Fibroblast of skin of scalp (primary cell): ENCODE results near the gene ANXA1.

Experiments used
- DNase-seq: peaks from one replicate; pipeline ENCODE4 v3.0.0-alpha.2; 2013

The ANXA1 gene

DNA sequence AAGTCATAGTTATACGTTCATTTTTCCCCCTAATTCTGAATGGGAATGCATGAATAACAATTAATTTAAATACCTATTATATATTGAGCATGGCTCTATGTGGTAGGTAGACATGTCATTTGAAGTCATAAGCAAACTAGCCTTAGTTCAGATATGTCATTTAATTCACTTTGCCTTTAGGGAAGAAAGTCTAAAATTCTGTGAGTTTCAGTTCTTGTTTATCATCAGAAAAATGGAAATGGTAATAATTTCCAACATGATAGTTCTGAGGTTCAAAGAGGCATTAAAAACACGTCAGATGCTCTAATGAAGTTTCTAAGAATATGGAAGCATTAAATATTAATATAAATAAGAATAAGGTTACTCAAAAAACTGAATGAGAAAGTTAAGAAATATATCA is 13.1 kb upstream of the ANXA1 start:
- DNase-seq: no peak

DNA sequence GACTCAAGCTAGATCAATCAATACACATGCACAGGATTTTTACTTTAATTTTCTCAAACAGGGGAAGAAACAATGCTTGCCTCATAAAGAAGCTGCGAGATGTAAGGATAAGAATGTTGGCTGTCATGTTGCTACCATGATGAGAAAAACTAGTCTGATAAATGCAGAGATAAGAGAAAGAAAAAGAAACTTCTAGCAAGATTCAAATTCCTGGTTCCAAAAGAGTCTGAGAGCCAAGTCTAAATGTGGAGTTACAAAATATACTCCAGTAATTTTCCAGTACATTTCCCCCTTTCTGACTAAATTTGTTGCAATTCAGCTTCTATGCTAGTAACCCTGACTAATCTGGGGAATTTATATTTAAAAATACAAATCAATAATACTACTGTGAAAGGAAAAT is 10.4 kb upstream of the ANXA1 start:
- DNase-seq: no peak

DNA sequence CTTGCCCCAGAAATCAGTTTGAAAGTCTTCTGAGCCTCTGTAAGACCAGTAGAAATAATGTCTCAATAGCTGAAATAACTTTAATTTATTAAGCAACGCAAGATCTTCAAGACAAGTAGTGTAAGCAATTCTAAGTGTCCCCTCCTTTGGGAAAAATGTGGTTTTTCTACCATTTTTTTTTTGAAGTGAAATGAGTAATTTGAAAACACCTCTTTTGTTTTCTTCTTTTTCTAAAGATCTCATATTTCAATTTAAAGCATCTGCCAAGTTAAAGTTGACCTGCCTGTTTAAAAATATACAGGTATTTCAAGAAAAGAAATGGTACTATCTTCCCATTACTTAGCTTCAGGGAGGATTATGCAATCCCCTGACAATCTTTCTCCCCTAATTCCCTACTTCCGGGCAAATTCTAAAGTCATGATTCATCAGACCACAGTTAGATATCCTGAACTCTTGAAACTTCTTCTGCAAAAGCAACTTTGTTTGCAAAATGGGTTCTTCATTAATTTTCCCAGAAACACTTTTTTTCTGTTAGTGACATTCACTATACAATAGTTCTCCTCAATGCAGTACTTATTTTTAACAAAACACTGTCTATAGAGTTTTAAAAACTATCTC is 7.8 kb upstream of the ANXA1 start:
- DNase-seq: peak; percentile 91

DNA sequence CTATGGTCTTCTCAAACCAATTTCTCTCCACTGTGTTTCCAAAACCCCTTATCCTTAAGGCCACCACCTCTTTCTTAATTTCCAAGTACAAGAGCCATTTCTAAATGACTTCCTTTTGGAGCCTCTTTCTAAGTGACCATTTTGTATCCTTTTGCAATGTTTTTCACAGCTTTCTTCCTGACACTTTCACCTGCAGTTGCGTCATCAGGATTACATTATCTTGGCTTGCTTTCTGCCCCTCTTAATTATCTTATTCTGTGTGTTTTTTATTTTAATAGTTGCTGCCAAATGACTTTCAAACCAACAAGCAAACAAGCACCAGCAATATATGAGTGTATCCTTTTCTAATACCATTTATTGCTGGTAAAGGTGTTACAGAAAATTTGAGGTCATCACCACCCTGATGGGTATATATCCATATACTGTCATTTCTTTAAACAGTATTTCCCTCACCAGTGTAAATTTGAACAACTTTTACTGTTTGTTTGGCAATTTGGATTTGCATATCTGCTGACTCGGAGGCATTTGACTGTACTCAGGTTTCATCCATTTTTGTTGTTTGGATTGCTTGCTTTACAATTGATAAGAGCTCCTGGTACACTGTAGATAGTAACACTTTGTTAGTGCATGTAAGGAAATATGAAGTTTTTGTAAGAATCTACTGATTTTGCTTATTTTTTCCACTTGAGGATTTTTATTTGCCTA is 5.4 kb upstream of the ANXA1 start:
- DNase-seq: no peak

DNA sequence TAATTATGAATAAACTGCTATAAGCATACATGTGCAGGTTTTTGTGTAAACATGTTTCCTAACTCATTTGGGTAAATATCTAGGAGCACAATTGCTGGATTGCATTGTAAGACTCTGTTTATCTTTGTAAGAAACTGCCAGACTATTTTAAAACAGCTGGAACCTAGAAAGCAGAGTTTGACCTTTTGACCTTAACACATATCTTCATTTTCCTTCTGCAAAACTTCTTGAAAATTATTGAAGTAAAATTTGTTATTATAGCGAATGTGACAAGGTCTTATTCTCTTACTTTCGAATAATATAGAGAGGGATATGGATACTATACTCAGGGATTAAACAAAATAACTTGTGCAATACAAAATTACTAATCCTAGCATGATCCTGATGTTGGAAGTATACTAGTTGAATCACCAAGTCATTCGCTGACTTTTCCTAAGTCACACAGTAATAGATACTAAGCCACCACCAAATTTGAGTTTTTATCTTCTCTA is 3.2 kb upstream of the ANXA1 start:
- DNase-seq: no peak

DNA sequence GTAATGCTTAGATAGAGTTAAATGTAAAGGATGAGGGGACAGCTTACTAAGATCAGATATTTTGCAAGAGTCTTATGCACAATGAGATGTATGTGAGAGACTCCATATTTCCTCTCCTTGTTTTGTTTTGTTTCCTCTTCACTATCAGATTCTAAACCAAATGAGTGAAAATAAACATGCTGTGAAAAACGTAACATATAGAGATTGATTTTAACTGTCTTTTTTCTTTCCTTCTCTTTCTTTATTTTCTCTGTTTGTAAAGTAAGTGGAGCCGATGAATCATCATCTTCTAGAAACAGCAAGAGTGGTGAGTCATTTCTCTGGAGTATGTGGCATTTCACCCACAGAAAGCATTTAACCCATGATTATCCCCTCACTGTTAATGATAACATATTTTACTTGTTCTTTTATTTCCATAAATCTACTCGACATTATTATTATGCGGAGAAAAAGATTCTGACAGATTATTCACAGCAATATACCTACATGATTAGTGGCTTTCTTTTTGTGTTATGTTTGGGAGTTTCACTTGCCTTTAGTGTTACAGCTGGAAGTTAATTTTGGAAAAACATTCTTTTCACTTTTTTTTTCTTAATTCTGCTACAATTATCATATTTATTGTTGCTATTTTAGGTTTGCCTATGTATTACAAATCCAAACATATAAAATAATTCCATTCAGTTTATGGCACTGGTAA is 2.1 kb upstream of the ANXA1 start:
- peak; percentile 89 for DNase-seq

DNA sequence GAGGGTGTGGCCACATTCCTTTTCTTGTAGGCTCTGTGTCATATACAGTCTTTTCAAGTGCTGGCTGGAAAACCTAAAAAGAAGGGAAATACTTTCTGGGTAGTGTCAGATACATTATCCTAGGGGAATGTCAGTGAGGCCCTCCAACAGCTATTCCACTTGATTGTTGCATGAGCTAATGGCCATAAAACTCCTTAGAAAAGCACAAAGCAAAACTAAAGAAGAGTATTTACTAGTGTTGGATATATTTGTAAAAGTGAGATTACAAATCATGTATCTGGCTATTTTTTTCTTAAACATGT is 829 bp downstream of the ANXA1 start:
- peak; percentile 85 for DNase-seq

DNA sequence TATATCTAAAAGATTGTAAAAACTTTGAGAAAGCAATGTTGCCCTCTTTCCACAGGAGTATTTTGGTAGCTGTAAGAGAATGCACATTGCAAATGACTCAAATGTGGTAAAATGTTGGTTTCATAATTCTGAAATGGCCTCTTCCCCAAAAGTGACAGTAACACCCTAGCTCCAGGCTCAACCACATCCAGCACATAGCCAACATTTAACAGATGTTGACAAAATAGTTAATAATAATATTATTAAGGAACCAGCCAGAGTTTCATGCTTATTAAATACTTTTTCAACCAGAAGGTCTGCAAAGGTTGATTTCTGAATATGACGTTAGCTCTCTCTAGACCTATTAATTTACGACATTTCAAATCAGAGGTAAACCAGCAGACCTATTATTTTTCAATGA is 1.3 kb downstream of the ANXA1 start:
- peak; percentile 53 for DNase-seq

DNA sequence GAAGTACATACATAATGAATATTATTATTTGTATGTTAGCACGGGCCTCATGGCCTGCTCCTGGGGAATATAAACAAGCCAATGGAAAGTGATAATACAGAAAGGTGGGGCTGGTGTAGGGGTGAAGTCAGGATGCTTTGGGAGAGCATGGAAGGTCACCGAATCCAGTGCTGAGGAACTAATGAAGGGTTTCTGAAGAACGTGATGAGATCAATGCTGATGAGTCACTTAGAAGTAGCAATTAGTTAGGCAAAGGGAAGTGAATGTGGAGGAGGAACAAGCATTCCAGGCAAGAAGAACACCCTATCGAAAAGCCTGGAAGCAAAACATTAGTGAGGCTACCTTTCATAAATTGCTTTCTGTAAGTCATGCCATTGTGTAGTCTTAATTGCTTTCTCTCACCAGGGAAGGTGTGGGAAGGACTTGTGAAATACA is 2.1 kb downstream of the ANXA1 start:
- DNase-seq: no peak

DNA sequence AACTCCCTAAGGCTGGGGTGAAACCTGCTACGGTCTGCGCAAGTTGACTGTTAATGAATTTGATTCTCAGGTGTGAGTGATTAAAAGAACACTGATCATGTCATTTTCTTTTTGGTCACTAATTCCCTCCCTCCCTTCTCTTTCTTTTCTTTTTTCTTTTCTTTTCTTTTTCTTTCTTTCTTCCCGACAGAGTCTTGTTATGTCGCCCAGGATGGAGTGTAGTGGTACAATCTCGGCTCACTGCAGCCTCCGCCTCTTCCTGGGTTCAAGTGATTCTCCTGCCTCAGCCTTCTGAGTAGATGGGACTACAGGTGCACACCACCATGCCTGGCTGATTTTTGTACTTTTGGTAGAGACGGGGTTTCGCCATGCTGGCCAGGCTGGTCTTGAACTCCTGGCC is 2.6 kb downstream of the ANXA1 start:
- DNase-seq: no peak

DNA sequence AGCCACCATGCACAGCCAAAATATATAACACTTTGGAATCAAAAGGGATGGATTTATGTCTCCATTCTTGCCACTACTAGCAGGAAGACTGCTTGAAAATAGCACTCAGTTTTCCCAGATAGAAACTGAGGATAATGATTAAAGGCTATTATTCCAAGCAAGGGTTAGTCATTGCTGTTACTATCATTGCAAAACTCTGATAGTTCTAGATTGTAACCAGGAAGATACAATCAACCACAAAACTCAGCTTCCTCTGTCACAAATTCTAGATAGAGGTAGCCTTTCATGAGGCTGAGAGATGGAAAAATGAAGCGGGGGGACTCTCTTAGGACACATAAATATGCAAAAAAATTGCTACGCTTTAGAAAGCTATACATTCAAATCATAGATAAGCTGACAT is 3.1 kb downstream of the ANXA1 start:
- no peak for DNase-seq

DNA sequence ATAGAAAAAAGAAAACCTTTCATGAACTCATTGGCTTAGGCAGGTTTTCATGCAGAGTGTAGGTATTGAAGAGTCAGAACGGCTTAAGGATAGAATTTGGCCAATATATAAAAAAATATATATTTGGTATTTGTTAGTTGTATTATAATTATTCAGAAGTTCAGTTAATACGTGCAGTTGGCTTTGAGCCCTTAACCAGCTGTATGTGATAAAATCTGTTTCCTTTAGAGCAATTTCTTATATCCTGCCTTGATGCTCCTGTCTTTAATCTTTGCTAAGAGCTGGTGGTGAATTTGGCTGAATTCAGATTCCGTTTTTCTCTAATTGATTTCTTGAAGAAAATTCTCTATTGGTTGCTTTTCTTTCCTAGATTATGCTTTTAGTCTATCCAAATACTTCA is 3.7 kb downstream of the ANXA1 start:
- no peak for DNase-seq

DNA sequence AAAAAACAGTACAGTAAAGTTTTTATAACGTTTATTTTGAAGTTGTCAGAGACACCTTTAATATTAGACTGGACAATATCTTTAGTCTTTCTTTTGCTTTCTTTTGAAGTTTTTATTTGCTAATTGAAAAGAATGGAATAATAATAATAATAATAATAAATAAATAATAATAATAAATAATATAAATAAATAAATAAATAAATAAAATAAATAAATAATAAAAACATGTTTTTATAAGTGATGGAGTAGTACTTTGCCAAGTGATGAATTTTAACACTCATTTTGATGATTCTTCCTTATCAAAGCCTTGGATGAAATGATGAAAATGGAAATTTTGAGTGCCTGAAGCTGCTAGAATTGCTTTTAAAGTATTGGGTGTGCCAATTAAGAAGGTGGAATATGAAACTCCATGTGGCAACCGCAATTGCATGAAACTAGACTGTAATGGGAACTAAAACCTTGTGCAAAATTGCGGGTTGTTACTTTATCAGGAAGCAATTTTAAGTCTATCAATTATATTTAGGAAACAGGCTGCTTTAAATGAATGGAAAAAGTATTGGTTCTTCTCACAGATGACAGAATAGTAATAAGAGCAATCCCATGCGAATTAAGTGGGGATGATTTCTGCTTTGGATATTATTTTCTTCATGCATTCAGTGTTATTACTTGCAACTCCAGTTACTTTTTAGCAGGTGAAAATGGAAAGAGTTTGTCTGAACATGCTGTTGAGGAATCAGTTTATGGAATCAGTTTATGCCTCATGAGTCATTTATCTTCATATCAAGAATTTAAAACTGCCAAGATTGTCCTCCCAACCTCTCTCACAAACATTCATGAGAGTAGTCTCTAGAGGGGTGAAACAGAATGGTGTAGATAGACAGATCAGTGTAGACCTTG is 4.6 kb downstream of the ANXA1 start:
- DNase-seq: no peak

DNA sequence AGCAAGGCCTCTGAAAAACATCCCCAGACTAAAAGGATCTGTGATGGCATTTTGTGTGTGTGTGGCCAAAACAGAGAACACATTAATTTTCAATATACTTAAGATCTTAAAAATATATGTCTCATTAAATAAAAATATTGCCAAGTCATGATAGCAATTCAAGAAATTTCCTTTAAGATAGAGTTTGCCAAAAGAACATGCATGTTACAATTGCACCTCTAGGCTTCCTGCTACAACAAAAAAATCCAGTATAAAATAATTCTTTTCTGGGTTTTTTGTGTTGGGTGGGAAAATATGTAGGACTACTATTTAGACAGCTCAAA is 5.2 kb downstream of the ANXA1 start:
- DNase-seq: no peak

DNA sequence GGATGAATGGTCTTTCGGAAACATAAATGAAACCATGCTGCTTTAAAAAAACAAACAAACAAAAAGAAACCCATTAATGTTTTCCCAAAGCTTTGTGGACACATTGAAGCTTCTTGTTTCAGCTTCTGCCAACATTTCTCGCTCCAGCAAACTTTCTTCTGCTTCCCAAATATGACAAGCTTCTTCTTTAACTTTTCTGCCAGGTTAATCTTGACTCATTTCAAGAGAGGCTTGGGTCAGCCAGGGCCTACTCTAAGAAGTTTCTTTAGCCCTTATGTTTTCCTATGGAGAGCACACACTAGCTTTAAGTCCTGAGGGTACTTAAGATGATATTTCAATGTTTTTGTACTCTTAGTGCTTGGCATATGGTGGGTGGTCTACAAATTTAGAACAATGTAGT is 6.1 kb downstream of the ANXA1 start:
- DNase-seq: no peak

DNA sequence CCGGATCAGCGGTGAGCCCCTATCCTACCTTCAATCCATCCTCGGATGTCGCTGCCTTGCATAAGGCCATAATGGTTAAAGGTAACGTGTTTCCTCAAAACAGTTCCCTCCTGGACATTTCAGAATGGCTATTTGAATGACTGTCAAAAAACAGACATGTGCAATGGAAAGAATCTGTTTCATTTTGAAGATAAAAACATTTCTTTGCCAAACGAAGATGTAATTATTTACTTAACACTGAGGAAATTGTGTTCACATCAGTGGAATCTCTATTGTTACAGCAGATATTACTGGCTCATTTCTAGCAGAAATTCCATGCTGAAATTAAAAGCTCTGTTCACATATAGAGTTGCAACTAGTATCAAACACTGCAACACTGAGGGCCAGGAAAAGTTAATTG is 7.1 kb downstream of the ANXA1 start:
- no peak for DNase-seq

DNA sequence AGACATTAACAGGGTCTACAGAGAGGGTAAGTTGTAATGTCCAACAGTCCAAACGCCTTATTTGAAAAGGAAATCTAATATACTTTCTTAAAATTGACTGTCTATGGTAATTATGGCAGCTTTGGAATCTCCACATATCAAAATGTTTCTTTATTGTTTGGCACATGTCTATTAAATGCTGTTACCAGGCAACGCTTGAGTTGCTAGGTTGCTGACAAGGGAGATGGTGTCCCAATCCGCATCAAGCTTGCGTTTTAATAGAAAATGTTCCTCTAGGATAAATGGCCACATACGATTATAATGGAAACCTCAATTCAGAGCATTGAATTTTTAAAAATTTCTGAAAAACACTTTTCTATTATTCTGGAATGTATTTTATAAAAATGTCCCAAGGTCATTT is 9.2 kb downstream of the ANXA1 start:
- DNase-seq: no peak

DNA sequence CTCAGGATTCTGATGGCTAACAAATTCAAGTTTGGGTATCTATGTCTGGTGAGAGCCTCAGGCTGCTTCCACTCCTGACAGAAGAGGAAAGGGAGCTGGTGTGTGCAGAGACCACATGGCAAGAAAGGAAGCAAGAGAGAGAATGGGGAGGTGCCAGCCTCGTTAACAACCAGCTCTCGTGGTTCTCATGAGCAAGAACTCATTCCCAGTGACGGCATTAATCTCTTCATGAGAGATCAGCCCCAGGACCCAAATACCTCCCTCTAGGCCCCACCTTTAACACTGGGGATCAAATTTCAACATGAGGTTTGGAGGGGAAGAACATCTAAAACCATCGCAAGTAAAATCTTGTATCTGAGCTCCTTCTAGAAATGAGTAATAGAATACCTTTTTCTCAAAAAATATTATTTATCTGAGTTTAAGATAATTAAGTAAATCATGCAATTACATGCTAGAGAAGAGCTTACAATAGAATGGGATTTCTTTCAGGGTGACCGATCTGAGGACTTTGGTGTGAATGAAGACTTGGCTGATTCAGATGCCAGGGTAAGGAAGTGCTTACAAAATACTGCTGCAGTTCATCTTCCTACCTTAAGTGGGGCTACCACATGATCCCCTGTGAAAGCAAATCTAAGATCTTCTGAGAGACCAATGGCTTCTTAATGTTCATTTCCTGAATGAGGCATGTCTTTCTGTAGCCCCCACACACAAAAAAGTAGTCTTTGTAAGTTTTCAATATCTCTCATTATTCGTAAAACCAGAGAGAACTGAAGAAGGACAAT is 11.5 kb downstream of the ANXA1 start:
- no peak for DNase-seq

DNA sequence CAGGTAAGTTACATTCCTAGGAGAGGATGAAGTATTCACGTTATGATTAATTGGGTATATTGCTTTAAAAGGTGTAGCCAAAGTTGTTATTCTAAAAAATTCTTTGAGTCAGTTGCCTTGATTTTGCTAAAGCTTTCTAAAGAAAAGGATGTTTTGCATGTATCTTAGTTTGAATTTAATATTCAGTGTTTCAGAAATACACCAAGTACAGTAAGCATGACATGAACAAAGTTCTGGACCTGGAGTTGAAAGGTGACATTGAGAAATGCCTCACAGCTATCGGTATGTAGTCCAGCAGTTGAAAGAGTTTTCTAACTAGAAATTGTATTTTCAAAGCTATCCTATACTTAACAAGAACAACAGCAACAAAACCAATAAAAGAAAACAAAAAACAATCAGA is 14.2 kb downstream of the ANXA1 start:
- DNase-seq: no peak

DNA sequence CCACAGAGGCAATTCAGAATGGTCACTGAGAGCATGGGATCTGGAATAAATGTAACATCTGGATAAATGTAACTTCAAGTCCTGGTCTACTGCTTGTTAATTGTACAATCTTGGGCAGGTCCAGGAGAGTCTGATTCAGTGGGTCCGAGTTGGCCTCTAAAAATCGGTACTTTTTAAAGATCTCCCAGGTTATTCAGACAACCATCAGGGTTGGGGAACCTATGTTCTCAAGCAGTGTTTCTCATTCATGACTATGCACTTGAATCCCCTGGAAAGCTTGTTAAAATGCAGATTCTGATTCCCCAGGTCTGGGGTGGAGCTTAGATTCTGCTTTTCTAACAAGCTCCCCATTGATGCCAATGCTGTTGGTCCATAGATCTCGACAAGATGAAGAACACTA is 14.8 kb downstream of the ANXA1 start:
- DNase-seq: no peak

DNA sequence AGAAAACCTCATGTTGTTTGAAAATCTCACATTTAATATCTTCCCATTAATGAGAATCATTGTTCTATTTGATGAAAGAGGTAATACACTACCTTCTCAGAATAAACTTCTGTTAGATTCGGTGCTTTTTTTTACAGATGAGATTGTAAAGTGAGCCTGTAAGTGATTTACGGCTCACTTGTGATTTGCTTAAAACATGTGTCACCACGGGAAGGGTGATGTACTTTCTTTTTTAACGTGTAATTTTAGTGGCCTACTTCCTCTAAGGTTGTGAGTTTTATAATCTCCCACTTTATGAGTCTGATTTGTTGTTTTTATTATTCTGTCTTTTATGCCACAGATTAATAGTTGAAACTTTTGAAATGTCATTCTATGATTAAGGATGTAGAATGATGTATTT is 15.9 kb downstream of the ANXA1 start:
- DNase-seq: no peak

DNA sequence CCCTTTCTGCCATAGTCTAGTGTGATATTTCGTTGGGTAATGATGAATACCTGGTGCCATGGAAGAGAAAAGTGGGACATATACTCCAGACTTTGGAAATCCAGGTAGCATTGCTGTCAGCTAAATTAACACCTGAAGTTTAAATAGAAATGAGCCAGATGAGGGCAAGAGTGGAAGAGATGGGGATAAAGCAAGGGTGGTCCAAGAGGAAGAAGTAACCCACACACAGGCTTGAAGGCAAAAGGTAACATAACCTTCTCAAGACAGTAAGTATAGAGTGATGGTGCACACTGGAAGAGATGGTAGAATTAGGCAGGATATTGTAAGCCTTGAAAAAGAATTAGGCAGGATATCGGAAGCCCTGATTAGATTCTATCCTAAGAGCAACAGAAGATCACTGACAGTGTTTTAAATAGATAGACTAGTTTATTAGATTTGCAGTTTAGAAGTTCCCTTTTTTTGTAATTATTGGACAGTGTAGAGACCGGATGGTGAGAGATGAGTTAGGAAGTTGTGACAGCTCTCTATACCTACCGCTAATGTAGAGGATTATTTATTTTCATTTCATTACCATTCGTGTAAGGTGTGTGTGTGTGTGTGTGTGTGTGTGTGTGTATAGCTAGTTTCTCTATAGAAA is 16.8 kb downstream of the ANXA1 start:
- no peak for DNase-seq
